ENCODE data around the gene RAB38.
A peak's percentile ranks its signal among the peaks of the same experiment; 100 is the strongest.

The RAB38 gene

GRCh38 chr11:88169471-88169870 lies 5.8 kb downstream of the RAB38 start:
- Histone ChIP-seq H3K4ac (ENCODE audit: low read depth, low read length) (no peak overlapping the region), H4K8ac (ENCODE audit: low read depth, low read length) (no peak overlapping the region), H3K79me1 (ENCODE audit: low read length) (no peaks in the 10 kb centered on the region), H3K4me3 (ENCODE audit: low read length) (no peak overlapping the region), H3K27me3 (ENCODE audit: insufficient read depth, low read length, poor library complexity) (no peaks in the 10 kb centered on the region), H3K79me2 (ENCODE audit: control insufficient read depth, insufficient read depth, low read length) (no peaks in the 10 kb centered on the region), H2BK120ac (ENCODE audit: low read depth, low read length) (no peak overlapping the region), H3K27ac (ENCODE audit: low read depth, low read length) (no peak overlapping the region), H2BK5ac (ENCODE audit: low read length) (no peak overlapping the region), H3K9ac (ENCODE audit: low read length) (no peak overlapping the region), H3K56ac (ENCODE audit: low read length) (no peak overlapping the region), H3K4me1 (ENCODE audit: control insufficient read depth, low read depth, low read length) (peaks cover 2% of the 10 kb centered on the region), H3K4me2 (ENCODE audit: low read length) (no peak overlapping the region), H2BK15ac (replicated peaks; ENCODE audit: low read depth) (no peak overlapping the region), H4K5ac (ENCODE audit: low read length) (no peak overlapping the region), H3K36me3 (ENCODE audit: control insufficient read depth, insufficient read depth, low read length) (no peaks in the 10 kb centered on the region), H3K23ac (ENCODE audit: low read length) (no peak overlapping the region), H3K18ac (ENCODE audit: low read length) (no peak overlapping the region), H2AK5ac (ENCODE audit: low read length) (no peak overlapping the region)
- WGBS (ENCODE audit: extremely low coverage, insufficient coverage, low lambda C conversion rate): no CpG with 5 or more reads among the region's 2 CpGs
- DNase-seq: peak; percentile 29

GRCh38 chr11:88167853-88168252 lies 7.4 kb downstream of the RAB38 start:
- H2BK5ac ChIP-seq (ENCODE audit: low read length): no peak overlapping the region
- DNase-seq: no peak
- no peak overlapping the region for H3K56ac ChIP-seq (ENCODE audit: low read length)
- H2BK15ac ChIP-seq (replicated peaks; ENCODE audit: low read depth): no peak overlapping the region
- H2AK5ac ChIP-seq (ENCODE audit: low read length): no peak overlapping the region
- no peak overlapping the region for H3K18ac ChIP-seq (ENCODE audit: low read length)
- H3K4me1 ChIP-seq (ENCODE audit: control insufficient read depth, low read depth, low read length): peaks cover 2% of the 10 kb centered on the region
- H4K5ac ChIP-seq (ENCODE audit: low read length): no peak overlapping the region
- H3K9ac ChIP-seq (ENCODE audit: low read length): no peak overlapping the region
- no peak overlapping the region for H3K27ac ChIP-seq (ENCODE audit: low read depth, low read length)
- H3K4ac ChIP-seq (ENCODE audit: low read depth, low read length): no peak overlapping the region
- no peak overlapping the region for H4K8ac ChIP-seq (ENCODE audit: low read depth, low read length)
- no peaks in the 10 kb centered on the region for H3K79me2 ChIP-seq (ENCODE audit: control insufficient read depth, insufficient read depth, low read length)
- H3K36me3 ChIP-seq (ENCODE audit: control insufficient read depth, insufficient read depth, low read length): no peaks in the 10 kb centered on the region
- H3K79me1 ChIP-seq (ENCODE audit: low read length): no peaks in the 10 kb centered on the region
- no peak overlapping the region for H3K4me2 ChIP-seq (ENCODE audit: low read length)
- no peak overlapping the region for H3K23ac ChIP-seq (ENCODE audit: low read length)
- no peaks in the 10 kb centered on the region for H3K27me3 ChIP-seq (ENCODE audit: insufficient read depth, low read length, poor library complexity)
- H3K4me3 ChIP-seq (ENCODE audit: low read length): no peak overlapping the region
- no peak overlapping the region for H2BK120ac ChIP-seq (ENCODE audit: low read depth, low read length)

GRCh38 chr11:88164806-88165585 lies 10.2 kb downstream of the RAB38 start:
- H4K8ac ChIP-seq (ENCODE audit: low read depth, low read length): no peak overlapping the region
- H3K23ac ChIP-seq (ENCODE audit: low read length): no peak overlapping the region
- no peak overlapping the region for H3K4me3 ChIP-seq (ENCODE audit: low read length)
- no peak overlapping the region for H2BK120ac ChIP-seq (ENCODE audit: low read depth, low read length)
- no peaks in the 10 kb centered on the region for H3K79me2 ChIP-seq (ENCODE audit: control insufficient read depth, insufficient read depth, low read length)
- WGBS (ENCODE audit: extremely low coverage, insufficient coverage, low lambda C conversion rate): no CpG with 5 or more reads among the region's 1 CpG
- H3K9ac ChIP-seq (ENCODE audit: low read length): no peak overlapping the region
- H3K4me2 ChIP-seq (ENCODE audit: low read length): no peak overlapping the region
- H3K27me3 ChIP-seq (ENCODE audit: insufficient read depth, low read length, poor library complexity): no peaks in the 10 kb centered on the region
- H2BK15ac ChIP-seq (replicated peaks; ENCODE audit: low read depth): no peak overlapping the region
- no peak overlapping the region for H3K27ac ChIP-seq (ENCODE audit: low read depth, low read length)
- no peak overlapping the region for H4K5ac ChIP-seq (ENCODE audit: low read length)
- no peak overlapping the region for H3K18ac ChIP-seq (ENCODE audit: low read length)
- peaks cover 2% of the 10 kb centered on the region for H3K4me1 ChIP-seq (ENCODE audit: control insufficient read depth, low read depth, low read length)
- H2AK5ac ChIP-seq (ENCODE audit: low read length): no peak overlapping the region
- H3K79me1 ChIP-seq (ENCODE audit: low read length): no peaks in the 10 kb centered on the region
- H3K36me3 ChIP-seq (ENCODE audit: control insufficient read depth, insufficient read depth, low read length): no peaks in the 10 kb centered on the region
- no peak for DNase-seq
- no peak overlapping the region for H3K4ac ChIP-seq (ENCODE audit: low read depth, low read length)
- H2BK5ac ChIP-seq (ENCODE audit: low read length): no peak overlapping the region
- no peak overlapping the region for H3K56ac ChIP-seq (ENCODE audit: low read length)

- H3K23ac ChIP-seq (ENCODE audit: low read length): no peak overlapping the region
- no peak overlapping the region for H3K18ac ChIP-seq (ENCODE audit: low read length)
- no CpG with 5 or more reads among the region's 4 CpGs for WGBS (ENCODE audit: extremely low coverage, insufficient coverage, low lambda C conversion rate)
- no peak overlapping the region for H3K9ac ChIP-seq (ENCODE audit: low read length)
- peaks cover 2% of the 10 kb centered on the region for H3K4me1 ChIP-seq (ENCODE audit: control insufficient read depth, low read depth, low read length)
- H3K27ac ChIP-seq (ENCODE audit: low read depth, low read length): no peak overlapping the region
- no peaks in the 10 kb centered on the region for H3K36me3 ChIP-seq (ENCODE audit: control insufficient read depth, insufficient read depth, low read length)
- no peaks in the 10 kb centered on the region for H3K79me1 ChIP-seq (ENCODE audit: low read length)
- H3K4ac ChIP-seq (ENCODE audit: low read depth, low read length): no peak overlapping the region
- no peak overlapping the region for H2BK5ac ChIP-seq (ENCODE audit: low read length)
- H2BK15ac ChIP-seq (replicated peaks; ENCODE audit: low read depth): no peak overlapping the region
- no peak for DNase-seq
- no peaks in the 10 kb centered on the region for H3K27me3 ChIP-seq (ENCODE audit: insufficient read depth, low read length, poor library complexity)
- no peak overlapping the region for H4K8ac ChIP-seq (ENCODE audit: low read depth, low read length)
- H3K4me2 ChIP-seq (ENCODE audit: low read length): no peak overlapping the region
- no peak overlapping the region for H3K56ac ChIP-seq (ENCODE audit: low read length)
- no peak overlapping the region for H4K5ac ChIP-seq (ENCODE audit: low read length)
- no peak overlapping the region for H2BK120ac ChIP-seq (ENCODE audit: low read depth, low read length)
- H2AK5ac ChIP-seq (ENCODE audit: low read length): no peak overlapping the region
- no peak overlapping the region for H3K4me3 ChIP-seq (ENCODE audit: low read length)
- no peaks in the 10 kb centered on the region for H3K79me2 ChIP-seq (ENCODE audit: control insufficient read depth, insufficient read depth, low read length)
These were observed 10.9 kb downstream of the RAB38 start for GRCh38 chr11:88164320-88164719.

- no peak overlapping the region for H3K56ac ChIP-seq (ENCODE audit: low read length)
- no peak overlapping the region for H3K23ac ChIP-seq (ENCODE audit: low read length)
- H3K79me1 ChIP-seq (ENCODE audit: low read length): no peaks in the 10 kb centered on the region
- H3K4me2 ChIP-seq (ENCODE audit: low read length): no peak overlapping the region
- no peak overlapping the region for H2BK15ac ChIP-seq (replicated peaks; ENCODE audit: low read depth)
- no peaks in the 10 kb centered on the region for H3K36me3 ChIP-seq (ENCODE audit: control insufficient read depth, insufficient read depth, low read length)
- no peak overlapping the region for H2AK5ac ChIP-seq (ENCODE audit: low read length)
- H2BK5ac ChIP-seq (ENCODE audit: low read length): no peak overlapping the region
- H3K79me2 ChIP-seq (ENCODE audit: control insufficient read depth, insufficient read depth, low read length): no peaks in the 10 kb centered on the region
- no peak overlapping the region for H2BK120ac ChIP-seq (ENCODE audit: low read depth, low read length)
- no peak overlapping the region for H3K4me3 ChIP-seq (ENCODE audit: low read length)
- H3K9ac ChIP-seq (ENCODE audit: low read length): no peak overlapping the region
- no peaks in the 10 kb centered on the region for H3K27me3 ChIP-seq (ENCODE audit: insufficient read depth, low read length, poor library complexity)
- H4K8ac ChIP-seq (ENCODE audit: low read depth, low read length): no peak overlapping the region
- H3K4me1 ChIP-seq (ENCODE audit: control insufficient read depth, low read depth, low read length): no peaks in the 10 kb centered on the region
- DNase-seq: no peak
- no peak overlapping the region for H3K27ac ChIP-seq (ENCODE audit: low read depth, low read length)
- H3K18ac ChIP-seq (ENCODE audit: low read length): no peak overlapping the region
- H3K4ac ChIP-seq (ENCODE audit: low read depth, low read length): no peak overlapping the region
- no peak overlapping the region for H4K5ac ChIP-seq (ENCODE audit: low read length)
- no CpG with 5 or more reads among the region's 1 CpG for WGBS (ENCODE audit: extremely low coverage, insufficient coverage, low lambda C conversion rate)
These were observed 17.2 kb downstream of the RAB38 start for GRCh38 chr11:88158081-88158480.

GRCh38 chr11:88157370-88157769 lies 17.9 kb downstream of the RAB38 start:
- no peak overlapping the region for H3K9ac ChIP-seq (ENCODE audit: low read length)
- no peak overlapping the region for H3K27ac ChIP-seq (ENCODE audit: low read depth, low read length)
- DNase-seq: no peak
- H2BK5ac ChIP-seq (ENCODE audit: low read length): no peak overlapping the region
- WGBS (ENCODE audit: extremely low coverage, insufficient coverage, low lambda C conversion rate): 100% methylated on average over 1 of the region's 4 CpGs
- H3K36me3 ChIP-seq (ENCODE audit: control insufficient read depth, insufficient read depth, low read length): no peaks in the 10 kb centered on the region
- no peak overlapping the region for H4K5ac ChIP-seq (ENCODE audit: low read length)
- no peak overlapping the region for H2BK120ac ChIP-seq (ENCODE audit: low read depth, low read length)
- H3K4me2 ChIP-seq (ENCODE audit: low read length): no peak overlapping the region
- no peak overlapping the region for H4K8ac ChIP-seq (ENCODE audit: low read depth, low read length)
- no peaks in the 10 kb centered on the region for H3K79me2 ChIP-seq (ENCODE audit: control insufficient read depth, insufficient read depth, low read length)
- H2BK15ac ChIP-seq (replicated peaks; ENCODE audit: low read depth): no peak overlapping the region
- no peaks in the 10 kb centered on the region for H3K79me1 ChIP-seq (ENCODE audit: low read length)
- H2AK5ac ChIP-seq (ENCODE audit: low read length): no peak overlapping the region
- no peaks in the 10 kb centered on the region for H3K27me3 ChIP-seq (ENCODE audit: insufficient read depth, low read length, poor library complexity)
- H3K4ac ChIP-seq (ENCODE audit: low read depth, low read length): no peak overlapping the region
- no peak overlapping the region for H3K18ac ChIP-seq (ENCODE audit: low read length)
- H3K56ac ChIP-seq (ENCODE audit: low read length): no peak overlapping the region
- H3K23ac ChIP-seq (ENCODE audit: low read length): no peak overlapping the region
- H3K4me3 ChIP-seq (ENCODE audit: low read length): no peak overlapping the region
- H3K4me1 ChIP-seq (ENCODE audit: control insufficient read depth, low read depth, low read length): no peaks in the 10 kb centered on the region
